Activated gamma-delta T cell (primary cell): ENCODE results near the gene RAPGEF5.

ENCODE experiments used
- DNase-seq: peaks from one replicate; lab custom pipeline; 2025; lab: John Stamatoyannopoulos, UW
- total RNA-seq, 2 donors: gene quantifications; one replicate each; lab custom pipeline; 2026; lab: John Stamatoyannopoulos, UW

RAPGEF5 gene, protein sequence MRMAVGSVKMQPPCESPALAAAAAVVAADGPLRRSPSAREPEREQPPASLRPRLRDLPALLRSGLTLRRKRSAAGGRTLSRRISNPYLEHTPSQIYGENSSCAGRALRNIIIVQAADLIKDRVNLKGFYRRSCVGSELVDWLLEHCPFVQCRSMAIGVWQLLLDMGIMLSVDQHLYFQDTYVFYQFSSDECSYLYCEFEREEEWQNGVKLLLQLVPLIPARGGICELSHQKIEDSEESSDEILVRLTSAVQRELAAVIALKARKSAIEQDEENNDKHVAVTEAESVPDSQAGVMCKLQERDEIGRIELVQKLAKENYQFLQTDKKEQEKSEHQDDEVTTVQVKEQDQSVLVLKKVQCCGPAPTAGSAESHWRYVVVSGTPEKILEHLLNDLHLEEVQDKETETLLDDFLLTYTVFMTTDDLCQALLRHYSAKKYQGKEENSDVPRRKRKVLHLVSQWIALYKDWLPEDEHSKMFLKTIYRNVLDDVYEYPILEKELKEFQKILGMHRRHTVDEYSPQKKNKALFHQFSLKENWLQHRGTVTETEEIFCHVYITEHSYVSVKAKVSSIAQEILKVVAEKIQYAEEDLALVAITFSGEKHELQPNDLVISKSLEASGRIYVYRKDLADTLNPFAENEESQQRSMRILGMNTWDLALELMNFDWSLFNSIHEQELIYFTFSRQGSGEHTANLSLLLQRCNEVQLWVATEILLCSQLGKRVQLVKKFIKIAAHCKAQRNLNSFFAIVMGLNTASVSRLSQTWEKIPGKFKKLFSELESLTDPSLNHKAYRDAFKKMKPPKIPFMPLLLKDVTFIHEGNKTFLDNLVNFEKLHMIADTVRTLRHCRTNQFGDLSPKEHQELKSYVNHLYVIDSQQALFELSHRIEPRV
- 1.4 to 2.2 reads per million in 2 donors for total RNA-seq

GRCh38 chr7:22356701-22357310 is at the start of gene RAPGEF5:
TSS of gene RAPGEF5 (minus strand) at chr7:22357154. CDS start at chr7:22357060, 94 bp downstream.
- no peak for DNase-seq

- DNase-seq, result no peak
Measured at GRCh38 chr7:22406715-22407114, 49.8 kb upstream of the RAPGEF5 start.

- DNase-seq, result no peak
Measured at GRCh38 chr7:22404421-22405023, 47.6 kb upstream of the RAPGEF5 start.

DNA sequence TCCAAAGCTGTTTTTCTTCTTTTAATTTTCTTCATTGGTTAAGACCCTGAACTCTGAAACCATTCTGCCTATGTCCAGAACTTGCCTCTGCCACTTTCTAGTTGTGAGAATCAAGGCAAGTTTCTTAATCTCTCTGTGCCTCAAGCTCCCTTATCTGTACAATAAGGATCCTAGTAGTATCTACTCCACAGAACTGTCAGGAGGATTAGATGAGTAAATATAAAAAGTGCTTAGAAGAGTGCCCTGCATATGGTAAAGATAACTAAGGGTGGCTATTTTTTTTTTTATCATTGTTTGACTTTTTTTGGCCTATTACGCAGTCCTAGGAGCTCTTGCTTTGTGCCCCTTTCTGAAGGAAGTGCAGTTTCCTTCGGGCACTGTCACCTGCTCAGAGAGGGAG is 46.4 kb upstream of the RAPGEF5 start:
- no peak for DNase-seq

GRCh38 chr7:22402250-22402649 is 45.3 kb upstream of the RAPGEF5 start:
- no peak for DNase-seq

DNA sequence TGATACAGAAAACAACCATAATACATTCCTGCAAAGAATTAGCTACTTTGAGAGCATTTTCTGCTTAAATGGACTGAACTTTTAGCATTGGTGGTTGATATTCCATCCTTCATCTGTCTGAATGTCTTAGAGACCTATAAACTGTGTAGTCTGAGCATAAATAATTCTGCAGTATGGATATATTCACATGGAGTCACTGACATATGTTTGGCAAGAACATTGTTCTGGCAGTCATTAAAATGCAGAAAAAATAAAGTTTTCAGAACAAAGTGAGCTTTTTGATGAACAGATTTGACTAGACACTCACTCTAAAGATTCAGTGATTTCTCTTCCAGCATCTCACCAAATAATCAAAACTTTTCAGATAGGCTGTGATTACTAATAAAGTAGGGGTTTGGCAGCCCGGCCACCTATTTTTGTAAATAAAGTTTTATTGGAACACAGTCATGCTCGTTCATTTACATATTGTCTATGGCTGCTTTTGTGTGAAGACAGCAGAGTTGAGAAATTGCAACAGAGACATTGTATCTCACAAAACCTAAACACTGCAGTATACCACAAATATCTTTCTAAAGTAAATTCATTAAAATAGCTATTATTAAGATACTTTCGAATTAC is 44.1 kb upstream of the RAPGEF5 start:
- no peak for DNase-seq

- no peak for DNase-seq
Measured at GRCh38 chr7:22400150-22400814, 43.3 kb upstream of the RAPGEF5 start.

GRCh38 chr7:22399546-22399945 is 42.6 kb upstream of the RAPGEF5 start:
- DNase-seq, result no peak

DNA sequence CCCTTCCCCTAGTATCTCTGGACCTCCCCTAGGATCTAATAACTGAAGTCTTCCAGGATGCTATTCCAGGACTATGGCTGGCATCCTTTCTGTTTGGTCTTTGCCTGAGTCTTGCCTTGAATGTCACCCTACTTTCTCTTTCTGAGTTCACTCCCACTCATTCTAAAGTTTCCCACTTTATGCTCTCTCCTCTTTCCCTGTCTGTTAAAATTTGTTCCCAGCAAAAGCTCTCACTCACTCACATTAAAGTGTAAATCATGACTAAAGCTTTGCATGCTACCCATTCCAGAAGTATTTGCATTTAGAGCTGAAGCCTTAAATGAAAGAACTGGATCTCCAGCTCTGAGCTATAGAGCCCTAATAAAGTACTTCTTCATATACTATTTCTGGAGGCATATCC is 42.1 kb upstream of the RAPGEF5 start:
- no peak for DNase-seq

DNA sequence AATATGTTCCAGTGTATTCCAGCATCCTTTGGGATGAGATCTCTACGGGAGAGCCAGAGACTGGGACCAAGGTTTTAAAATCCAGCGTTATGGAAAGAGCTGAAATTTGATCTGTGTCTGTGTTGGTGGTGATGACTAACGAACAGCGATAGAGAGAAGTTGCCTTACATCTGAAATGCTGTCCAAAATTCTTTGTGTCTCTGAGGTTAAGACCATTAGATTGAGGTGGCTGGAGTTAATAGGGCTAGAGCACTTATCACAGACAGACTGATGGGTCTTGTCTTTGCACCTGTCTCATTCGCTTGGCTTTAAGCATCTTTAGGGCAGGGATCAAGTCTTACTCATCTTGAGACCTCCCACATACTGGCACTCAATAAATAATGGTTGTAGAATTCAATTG is 41.0 kb upstream of the RAPGEF5 start:
- no peak for DNase-seq

DNA sequence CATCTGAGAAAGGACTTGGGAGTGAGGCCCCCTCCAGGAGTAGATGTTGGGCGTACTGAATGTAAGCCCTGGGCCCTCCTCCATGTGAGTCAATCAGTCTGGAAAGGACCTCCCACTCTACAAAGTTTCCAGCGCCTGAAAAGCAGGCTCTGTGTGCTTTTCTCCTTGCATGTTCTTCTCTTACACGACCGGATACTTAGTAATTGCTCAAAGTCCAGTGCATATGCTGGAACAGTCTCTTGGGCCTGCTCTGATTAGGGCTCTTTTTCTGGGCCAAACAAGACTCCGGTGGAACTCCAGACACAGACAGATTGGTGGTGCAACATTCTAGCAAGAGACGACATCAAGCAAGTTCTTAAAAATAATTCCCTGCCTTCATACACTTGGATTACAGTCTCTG is 38.3 kb upstream of the RAPGEF5 start:
- no peak for DNase-seq

GRCh38 chr7:22394739-22395138 is 37.8 kb upstream of the RAPGEF5 start:
- no peak for DNase-seq

GRCh38 chr7:22393913-22394729 is 37.2 kb upstream of the RAPGEF5 start:
- DNase-seq, result no peak

DNA sequence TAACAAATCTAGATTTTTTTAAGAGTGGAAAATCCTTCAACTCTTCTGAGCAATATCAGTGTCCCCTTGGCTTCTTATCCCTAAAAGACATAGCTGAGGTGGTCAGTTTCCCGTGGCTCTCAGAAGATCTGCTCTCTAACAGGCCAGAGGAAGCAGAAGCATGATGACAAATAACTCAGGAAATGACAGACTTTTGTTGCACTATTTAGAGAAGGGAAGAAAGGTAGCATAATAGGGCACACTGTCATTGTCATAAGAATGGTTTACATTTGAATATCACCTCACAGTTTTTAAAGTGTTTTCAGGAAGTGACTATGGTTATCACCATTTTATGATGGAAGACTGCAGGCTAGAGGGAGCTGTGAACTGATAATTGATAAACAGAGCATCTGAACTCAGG is 33.6 kb upstream of the RAPGEF5 start:
- no peak for DNase-seq

DNA sequence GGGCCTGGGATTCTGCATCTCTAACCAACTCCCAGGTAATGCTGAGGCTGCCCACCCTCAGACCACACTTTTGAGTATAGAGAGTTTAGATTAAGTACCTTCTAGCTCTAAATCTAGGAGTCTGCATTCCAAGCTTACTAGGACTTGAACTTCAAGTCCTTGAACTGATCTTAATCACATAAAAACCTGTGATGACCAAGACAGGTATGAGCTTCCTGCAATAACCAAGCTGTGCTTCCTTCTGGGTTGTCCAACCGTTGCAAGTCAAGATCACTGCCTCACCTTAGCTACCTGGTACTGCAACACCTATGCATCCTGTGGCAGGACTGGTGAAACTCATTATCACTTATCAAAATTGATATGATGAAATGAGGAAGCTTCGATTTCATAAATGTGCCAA is 32.9 kb upstream of the RAPGEF5 start:
- no peak for DNase-seq

- DNase-seq, result no peak
Measured at GRCh38 chr7:22387583-22387982, 30.6 kb upstream of the RAPGEF5 start.

GRCh38 chr7:22386865-22387264 is 29.9 kb upstream of the RAPGEF5 start:
- DNase-seq, result no peak

- no peak for DNase-seq
Measured at GRCh38 chr7:22386206-22386858, 29.4 kb upstream of the RAPGEF5 start.

DNA sequence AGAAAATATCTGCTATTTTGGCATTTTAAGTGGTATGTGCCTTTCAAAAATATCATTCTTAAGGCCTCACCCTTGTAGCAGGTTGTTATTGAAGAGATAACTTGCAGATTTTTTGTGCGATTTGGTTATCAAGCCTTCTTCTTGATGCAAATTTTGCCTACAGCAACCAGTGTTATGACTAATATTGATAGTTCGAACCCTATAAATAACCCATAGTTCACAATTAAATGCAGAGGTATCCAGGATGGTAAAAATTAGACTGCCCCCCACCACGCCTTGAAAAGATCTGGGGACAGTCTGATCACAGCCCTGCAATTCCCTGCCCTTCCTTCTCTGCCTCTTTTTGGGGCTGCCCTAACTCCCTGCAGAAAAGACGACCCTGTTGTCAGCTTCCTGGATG is 28.4 kb upstream of the RAPGEF5 start:
- no peak for DNase-seq

DNA sequence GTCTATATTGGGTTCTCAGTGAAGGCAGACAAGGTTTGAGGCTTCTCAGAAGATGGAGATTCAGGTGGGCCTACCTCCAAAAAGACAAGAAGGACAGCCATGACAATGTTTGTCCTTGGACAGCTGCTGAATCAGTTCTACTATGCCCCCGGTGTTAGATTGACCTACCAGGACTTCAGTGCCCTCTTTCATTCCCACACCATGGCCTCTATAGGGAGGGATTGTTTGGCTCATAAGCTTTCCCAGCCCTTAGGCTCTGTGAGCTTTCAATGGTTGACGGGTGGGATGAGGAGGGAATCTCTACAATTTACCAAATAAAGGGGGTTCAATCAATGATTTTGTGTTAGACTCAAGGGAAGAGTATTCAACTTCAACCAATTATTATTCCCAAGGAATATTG is 23.4 kb upstream of the RAPGEF5 start:
- DNase-seq, result no peak
